GM12892 (cell line): ENCODE results near the gene TNS3.

ENCODE experiments used
- POLR2A ChIP-seq: IDR thresholded peaks from 2 replicates; pipeline ENCODE4 v1.6.1; 2011; ENCODE audit warnings: low read depth, low read length, control low read depth
- POLR2AphosphoS5 ChIP-seq: IDR thresholded peaks from 2 replicates; pipeline ENCODE4 v1.6.1; 2011; ENCODE audit warnings: low read depth, low read length, control low read depth

DNA sequence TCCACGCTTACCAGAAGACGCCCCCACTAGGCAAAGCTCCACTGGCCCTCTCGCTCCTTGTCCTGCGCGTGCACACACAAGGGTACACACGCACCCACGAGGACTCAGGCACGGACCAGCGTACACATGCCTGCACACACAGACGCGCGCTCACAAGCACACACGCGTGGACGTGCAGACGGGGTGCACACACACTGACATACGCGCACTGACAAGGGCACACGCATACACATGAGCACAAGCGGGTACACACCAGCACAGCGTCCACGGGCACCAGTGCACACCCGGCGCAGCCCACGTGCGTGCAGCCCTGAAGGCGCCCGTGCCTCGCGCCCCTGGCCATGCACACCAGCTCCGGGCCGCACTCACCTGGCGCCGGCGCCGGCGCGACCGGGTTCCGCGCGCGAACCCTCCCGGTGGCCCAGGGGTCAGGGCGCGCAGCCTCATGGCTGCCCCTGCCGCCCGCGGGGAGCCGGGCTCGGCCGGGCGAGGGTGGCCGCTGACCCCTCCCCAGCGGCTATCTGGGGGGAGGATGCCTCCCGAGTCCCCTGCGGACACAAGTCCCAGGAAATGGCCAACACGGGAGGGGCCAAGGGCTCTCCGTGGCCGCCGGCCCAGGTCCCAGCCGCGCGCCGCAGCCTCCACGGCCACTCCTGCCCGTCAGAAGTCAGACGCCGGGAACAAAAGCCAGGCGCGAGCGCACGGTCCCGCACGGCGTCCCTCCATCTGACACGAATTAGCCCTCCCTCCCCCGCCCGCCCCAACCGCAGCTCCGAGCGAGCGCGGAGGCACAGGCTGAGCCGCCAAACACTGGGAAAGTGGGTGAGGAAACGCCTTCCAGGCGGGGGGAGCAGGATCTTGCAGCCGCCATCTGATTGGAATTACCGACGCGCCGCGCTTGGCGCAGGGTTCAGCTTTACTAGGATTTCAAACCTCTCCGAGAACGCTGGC lies 45.0 kb downstream of the TNS3 start:
- TF ChIP-seq POLR2A = no peak
- TF ChIP-seq POLR2AphosphoS5 = no peak
